GM06990 (cell line): ENCODE data around the gene AP1M1.

Experiments
- DNase-seq: peaks from one replicate; pipeline ENCODE4 v3.0.0-alpha.2; 2011; ENCODE audit not compliant: insufficient read length; ENCODE audit errors: extremely low read depth
- H3K27me3 ChIP-seq: replicated peaks from 2 replicates; pipeline ENCODE4 v1.6.0; 2011; ENCODE audit warnings: low read length; ENCODE audit not compliant: control insufficient read depth, insufficient read depth
- H3K36me3 ChIP-seq: 2 replicates; pipeline ENCODE4 v1.5.1; 2011; ENCODE audit warnings: low read length; ENCODE audit not compliant: control insufficient read depth, insufficient read depth
- H3K4me3 ChIP-seq: replicated peaks from 2 replicates; pipeline ENCODE4 v1.5.1; 2011; ENCODE audit warnings: low read depth, mild to moderate bottlenecking, control low read depth, low read length
- CTCF ChIP-seq: IDR thresholded peaks from 2 replicates; pipeline ENCODE4 v1.5.1; 2011; ENCODE audit warnings: low read length, control low read depth, mild to moderate bottlenecking, inconsistent platforms; ENCODE audit not compliant: insufficient read depth, poor library complexity, severe bottlenecking

The AP1M1 gene

GRCh38 chr19:16190198-16190597 lies 7.5 kb upstream of the AP1M1 start:
- DNase-seq, result no peak
- Histone ChIP-seq H3K4me3 (no peak overlapping the region), H3K27me3 (no peaks in the 10 kb centered on the region), H3K36me3 (peaks cover 29% of the 10 kb centered on the region)
- TF ChIP-seq CTCF, result no peak

GRCh38 chr19:16190736-16191135 lies 7.0 kb upstream of the AP1M1 start:
- no peak for DNase-seq
- TF ChIP-seq CTCF, result no peak
- H3K36me3 ChIP-seq, result peaks cover 29% of the 10 kb centered on the region
- H3K27me3 ChIP-seq, result no peaks in the 10 kb centered on the region
- no peak overlapping the region for H3K4me3 ChIP-seq

- Histone ChIP-seq H3K4me3 (no peak overlapping the region), H3K36me3 (peaks cover 29% of the 10 kb centered on the region), H3K27me3 (no peaks in the 10 kb centered on the region)
- TF ChIP-seq CTCF, result no peak
- DNase-seq, result no peak
Observed at GRCh38 chr19:16191216-16191908, 6.3 kb upstream of the AP1M1 start.

- Histone ChIP-seq H3K27me3 (no peaks in the 10 kb centered on the region), H3K4me3 (no peak overlapping the region), H3K36me3 (peaks cover 24% of the 10 kb centered on the region)
- TF ChIP-seq CTCF, result no peak
- DNase-seq, result no peak
Observed at GRCh38 chr19:16193466-16193865, 4.2 kb upstream of the AP1M1 start.

GRCh38 chr19:16197188-16197621 lies 506 bp upstream of the AP1M1 start:
- H3K4me3 ChIP-seq, result peak overlapping the region; percentile 95
- H3K27me3 ChIP-seq, result no peaks in the 10 kb centered on the region
- no peak for DNase-seq
- TF ChIP-seq CTCF, result no peak
- H3K36me3 ChIP-seq, result peaks cover 6% of the 10 kb centered on the region

- Histone ChIP-seq H3K4me3 (peak overlapping the region; percentile 95), H3K36me3 (peaks cover 9% of the 10 kb centered on the region), H3K27me3 (no peaks in the 10 kb centered on the region)
- TF ChIP-seq CTCF, result no peak
- no peak for DNase-seq
Observed at GRCh38 chr19:16198370-16198651, 600 bp downstream of the AP1M1 start.
